NT2/D1 (cell line): Measurements from ENCODE around the gene CCSER1.
"Not testable (repeated sequence)": the region's sequence is repeated elsewhere in the genome, so short reads cannot be mapped to it uniquely, and the experiment has no call there.

Experiments
- DNase-seq: peaks from one replicate; pipeline ENCODE4 v3.0.0-alpha.2; 2011; ENCODE audit warnings: low read depth, low spot score
- H3K27me3 ChIP-seq: 2 replicates; pipeline ENCODE4 v1.6.0; 2011; ENCODE audit warnings: mild to moderate bottlenecking; ENCODE audit not compliant: insufficient read length, insufficient read depth
- H3K36me3 ChIP-seq: 2 replicates; pipeline ENCODE4 v1.6.1; 2011; ENCODE audit warnings: mild to moderate bottlenecking, low read length, mixed read lengths; ENCODE audit not compliant: insufficient read depth, insufficient read length
- H3K4me1 ChIP-seq: 2 replicates; pipeline ENCODE4 v1.5.1; 2011; ENCODE audit not compliant: insufficient read depth, insufficient read length
- H3K4me3 ChIP-seq: 2 replicates; pipeline ENCODE4 v1.5.1; 2011; ENCODE audit warnings: low read depth; ENCODE audit not compliant: insufficient read length
- H3K9ac ChIP-seq: 2 replicates; pipeline ENCODE4 v1.6.0; 2011; ENCODE audit warnings: low read depth; ENCODE audit not compliant: insufficient read length
- H3K9me3 ChIP-seq: 2 replicates; pipeline ENCODE4 v1.5.1; 2011; ENCODE audit warnings: mild to moderate bottlenecking, low read length; ENCODE audit not compliant: insufficient read depth
- SUZ12 ChIP-seq: IDR thresholded peaks from 2 replicates; pipeline ENCODE4 v1.6.1; 2011; ENCODE audit not compliant: insufficient read length, insufficient read depth; ENCODE audit errors: extremely low read depth
- YY1 ChIP-seq: IDR thresholded peaks from 2 replicates; pipeline ENCODE4 v1.6.1; 2011; ENCODE audit not compliant: insufficient read length, insufficient read depth
- ZNF274 ChIP-seq: IDR thresholded peaks from 2 replicates; pipeline ENCODE4 v1.6.1; 2011; ENCODE audit warnings: mild to moderate bottlenecking, low read depth, low read length

CCSER1 gene

GRCh38 chr4:90292438-90292837 is 165.2 kb downstream of the CCSER1 start:
- Histone ChIP-seq H3K9ac (no peak overlapping the region), H3K4me3 (no peak overlapping the region), H3K36me3 (no peaks in the 10 kb centered on the region), H3K27me3 (no peaks in the 10 kb centered on the region), H3K4me1 (no peaks in the 10 kb centered on the region), H3K9me3 (no peaks in the 10 kb centered on the region)
- no peak for DNase-seq
- no peak for TF ChIP-seq YY1
- no peak for TF ChIP-seq ZNF274
- no peak for TF ChIP-seq SUZ12

DNA sequence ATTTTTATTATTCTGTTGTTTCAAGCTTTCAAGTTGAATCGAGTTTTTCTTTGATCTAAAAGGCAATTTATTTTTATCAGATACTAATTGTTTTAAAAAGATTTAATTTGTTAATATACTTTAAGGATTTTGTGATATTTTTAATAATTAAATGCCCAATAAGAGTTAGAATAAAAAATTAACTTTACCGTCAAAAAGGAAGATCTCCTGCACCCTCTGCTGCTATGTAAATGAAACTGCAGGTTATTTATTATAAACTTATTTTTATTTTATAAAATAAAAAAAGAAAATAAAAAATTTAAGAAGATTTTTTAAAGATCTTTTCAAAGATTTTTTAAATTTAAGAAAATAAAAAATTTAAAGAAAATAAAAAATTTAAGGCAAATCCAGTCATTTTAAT is 166.1 kb downstream of the CCSER1 start:
- H3K27me3 ChIP-seq, result no peaks in the 10 kb centered on the region
- H3K4me1 ChIP-seq, result no peaks in the 10 kb centered on the region
- no peak overlapping the region for H3K4me3 ChIP-seq
- H3K9me3 ChIP-seq, result no peaks in the 10 kb centered on the region
- TF ChIP-seq SUZ12 (no peak), ZNF274 (no peak), YY1 (no peak)
- no peak overlapping the region for H3K9ac ChIP-seq
- DNase-seq, result no peak
- no peaks in the 10 kb centered on the region for H3K36me3 ChIP-seq

DNA sequence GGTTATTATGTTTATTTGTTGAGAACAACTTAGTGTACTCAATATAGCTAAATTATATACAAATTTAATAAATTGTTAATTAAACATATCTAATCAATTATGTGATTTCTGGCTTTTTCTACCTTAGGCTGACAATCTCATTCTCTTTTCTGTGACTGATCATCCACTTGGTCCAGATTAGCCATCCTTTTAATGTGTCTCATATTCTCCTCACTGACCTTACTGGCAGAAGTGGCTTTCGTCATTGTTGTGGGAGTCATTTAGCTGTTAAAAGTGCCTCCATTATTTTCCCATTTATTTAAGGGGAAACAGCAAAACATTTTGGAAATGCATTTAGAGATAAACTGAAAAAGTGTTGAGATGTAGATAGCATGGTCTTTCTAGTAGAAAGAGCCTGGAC is 172.2 kb downstream of the CCSER1 start:
- Histone ChIP-seq H3K27me3 (no peaks in the 10 kb centered on the region), H3K4me1 (no peaks in the 10 kb centered on the region), H3K4me3 (no peak overlapping the region), H3K36me3 (no peaks in the 10 kb centered on the region), H3K9me3 (no peaks in the 10 kb centered on the region), H3K9ac (no peak overlapping the region)
- TF ChIP-seq SUZ12 (no peak), ZNF274 (no peak), YY1 (no peak)
- DNase-seq, result no peak

DNA sequence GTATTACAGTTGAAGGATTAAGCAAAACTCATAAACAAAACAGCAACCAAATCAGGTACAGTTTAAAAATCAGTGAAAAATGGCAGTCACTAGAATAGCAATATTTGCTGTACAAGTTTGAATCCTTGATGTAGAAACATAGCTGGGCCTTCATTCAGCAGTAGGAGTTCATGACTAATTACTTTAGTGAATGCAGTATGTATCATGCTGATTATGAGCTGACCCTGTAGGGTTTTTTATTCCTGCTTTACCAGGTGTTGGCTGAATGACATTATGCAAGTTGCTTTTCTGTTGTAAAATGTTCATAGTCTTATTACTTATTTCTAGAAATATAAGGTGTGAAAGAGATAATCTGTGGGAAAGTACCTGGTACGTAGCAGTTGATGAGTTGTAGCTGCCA is 179.6 kb downstream of the CCSER1 start:
- Histone ChIP-seq H3K9me3 (no peaks in the 10 kb centered on the region), H3K27me3 (no peaks in the 10 kb centered on the region), H3K4me1 (no peaks in the 10 kb centered on the region), H3K4me3 (no peak overlapping the region), H3K36me3 (no peaks in the 10 kb centered on the region), H3K9ac (no peak overlapping the region)
- TF ChIP-seq SUZ12 (no peak), YY1 (no peak), ZNF274 (no peak)
- no peak for DNase-seq

- H3K27me3 ChIP-seq, H3K9ac ChIP-seq, H3K36me3 ChIP-seq, H3K4me3 ChIP-seq, H3K9me3 ChIP-seq, DNase-seq, H3K4me1 ChIP-seq: not testable (repeated sequence)
Measured at GRCh38 chr4:90317140-90317539, 189.9 kb downstream of the CCSER1 start.

DNA sequence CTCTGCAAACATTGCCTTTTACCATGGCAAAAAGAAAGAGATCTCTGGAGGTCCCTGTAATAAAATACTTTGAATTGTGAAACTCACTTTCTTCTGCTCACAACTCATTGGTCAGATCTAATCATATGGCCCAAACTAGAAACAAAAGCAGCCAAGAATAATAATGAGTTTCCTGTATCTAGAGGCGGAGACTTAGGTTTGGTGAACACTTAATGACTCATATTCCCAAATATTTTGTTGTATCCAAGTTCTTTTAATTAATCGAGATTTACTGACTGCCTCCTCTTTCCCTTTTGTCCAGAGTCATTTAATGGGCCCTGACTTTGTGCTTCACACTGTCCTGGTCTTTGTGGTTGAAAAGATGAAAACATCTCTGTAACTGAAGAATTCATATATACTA is 190.6 kb downstream of the CCSER1 start:
- DNase-seq, result no peak
- H3K36me3 ChIP-seq, result no peaks in the 10 kb centered on the region
- no peak overlapping the region for H3K9ac ChIP-seq
- H3K4me1 ChIP-seq, result no peaks in the 10 kb centered on the region
- H3K27me3 ChIP-seq, result no peaks in the 10 kb centered on the region
- H3K9me3 ChIP-seq, result no peaks in the 10 kb centered on the region
- TF ChIP-seq SUZ12 (no peak), YY1 (no peak), ZNF274 (no peak)
- H3K4me3 ChIP-seq, result no peak overlapping the region

DNA sequence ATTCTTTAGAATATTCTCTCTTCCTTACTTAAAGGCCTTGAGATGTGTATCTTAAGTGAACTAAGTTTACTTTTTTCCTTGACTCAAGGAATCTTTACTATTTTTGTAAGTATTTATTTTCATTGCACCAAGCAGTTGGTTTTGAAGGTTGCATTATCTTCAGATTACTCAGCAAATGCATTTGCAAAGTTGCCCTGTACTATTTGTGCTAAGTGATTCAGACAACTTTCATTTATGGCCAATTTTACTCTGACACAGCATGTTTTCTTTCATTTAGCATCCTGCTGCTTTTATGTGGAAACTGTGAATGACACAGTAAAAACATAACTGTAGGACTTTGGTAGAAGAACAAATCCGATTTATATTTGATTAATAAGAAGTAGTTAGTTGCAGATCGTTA is 191.0 kb downstream of the CCSER1 start:
- Histone ChIP-seq H3K27me3 (no peaks in the 10 kb centered on the region), H3K4me1 (no peaks in the 10 kb centered on the region), H3K9me3 (no peaks in the 10 kb centered on the region), H3K4me3 (no peak overlapping the region), H3K36me3 (no peaks in the 10 kb centered on the region), H3K9ac (no peak overlapping the region)
- no peak for DNase-seq
- no peak for TF ChIP-seq YY1

GRCh38 chr4:90328558-90328957 is 201.4 kb downstream of the CCSER1 start:
- Histone ChIP-seq H3K9me3 (no peaks in the 10 kb centered on the region), H3K4me1 (no peaks in the 10 kb centered on the region), H3K36me3 (no peaks in the 10 kb centered on the region), H3K4me3 (no peak overlapping the region), H3K9ac (no peak overlapping the region), H3K27me3 (no peaks in the 10 kb centered on the region)
- TF ChIP-seq ZNF274 (no peak), SUZ12 (no peak), YY1 (no peak)
- DNase-seq, result no peak
